ENCODE measurements around the gene KLF9.

KLF9 gene

DNA sequence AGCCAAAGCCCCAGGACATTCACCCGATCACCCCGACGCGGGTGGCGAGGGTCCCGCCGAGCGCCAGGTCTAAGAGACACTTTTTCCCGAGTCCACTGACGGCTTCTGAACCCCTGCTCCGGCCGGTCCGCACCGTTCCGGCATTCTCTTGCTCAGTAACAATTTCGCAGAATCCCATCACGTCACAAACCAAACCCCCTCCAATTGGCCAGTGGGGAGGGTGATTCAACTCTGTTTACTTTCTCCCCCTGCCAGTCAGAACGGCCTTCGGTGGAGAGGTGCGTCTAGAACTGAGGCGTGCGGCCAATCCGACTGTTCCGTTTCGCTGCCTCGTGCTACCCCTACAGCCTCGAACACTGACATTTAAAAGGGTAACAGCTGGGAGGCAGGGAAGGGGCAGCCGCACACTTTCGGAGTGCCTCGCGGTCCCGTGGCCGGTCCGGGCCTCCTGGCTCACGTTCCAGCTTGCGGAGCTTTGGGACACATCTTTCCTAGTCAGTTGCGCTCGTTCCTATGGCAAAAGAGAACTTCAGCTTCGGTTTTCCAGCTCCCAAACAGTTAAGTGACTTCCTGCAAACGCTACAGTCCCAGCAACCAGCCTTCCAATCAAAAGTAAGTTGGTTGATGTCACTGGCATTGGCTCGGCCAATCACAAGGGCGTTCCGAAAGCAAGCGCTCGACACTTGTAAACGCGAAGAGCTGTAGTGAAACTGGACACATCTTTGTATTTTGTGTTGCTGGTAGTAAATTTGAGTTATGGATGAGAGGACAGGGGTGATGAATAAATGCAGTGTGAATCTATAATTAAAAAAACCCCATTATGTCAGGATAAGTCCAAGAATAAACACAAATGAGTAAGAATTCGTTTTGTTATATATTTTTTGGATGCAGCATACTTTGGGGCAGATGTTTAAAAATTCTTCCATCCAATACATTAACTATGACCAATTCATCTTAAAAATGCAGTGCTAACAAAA, at the start of gene KLF9:
Gene KLF9, minus strand, starts transcription at position 859 of the 977 bp plus-strand sequence. CDS start 1,294 bp downstream, outside the sequence.
- peak; percentile 65 to 78 (median 76) for DNase-seq (ENCODE audit: low read depth in 3 of 3, low spot score in 1 of 3)

DNA sequence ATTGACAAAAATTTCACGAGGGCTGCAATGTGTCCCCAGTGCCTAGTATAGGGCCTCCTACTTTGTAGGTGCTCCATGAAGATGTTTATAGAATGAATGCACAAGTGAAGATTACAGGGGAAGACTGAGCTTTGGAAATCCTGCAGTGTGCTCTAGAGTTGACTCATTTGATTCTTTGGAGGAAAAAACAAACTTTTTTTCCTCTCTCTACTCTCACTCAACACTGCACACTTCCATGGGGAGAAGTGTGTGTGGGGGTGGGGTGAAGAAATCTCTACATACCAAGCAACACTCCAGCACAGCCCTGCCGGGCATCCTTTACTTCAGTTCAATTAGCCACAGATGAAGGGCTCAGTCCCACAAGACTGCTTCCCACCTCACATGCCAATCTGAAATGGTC, 49.4 kb upstream of the KLF9 start:
- no peak for DNase-seq (ENCODE audit: low read depth in 3 of 3, low spot score in 1 of 3)

GRCh38 chr9:70462300-70462699, 47.8 kb upstream of the KLF9 start:
- no peak for DNase-seq (ENCODE audit: low read depth in 3 of 3, low spot score in 1 of 3)

- no peak for DNase-seq (ENCODE audit: low read depth in 3 of 3, low spot score in 1 of 3)
These were observed 42.8 kb upstream of the KLF9 start for GRCh38 chr9:70457235-70457634.

GRCh38 chr9:70455993-70456704, 41.7 kb upstream of the KLF9 start:
- DNase-seq (ENCODE audit: low read depth in 3 of 3, low spot score in 1 of 3) = no peak

- DNase-seq (ENCODE audit: low read depth in 3 of 3, low spot score in 1 of 3) = no peak
These were observed 37.9 kb upstream of the KLF9 start for GRCh38 chr9:70452365-70452764.

DNA sequence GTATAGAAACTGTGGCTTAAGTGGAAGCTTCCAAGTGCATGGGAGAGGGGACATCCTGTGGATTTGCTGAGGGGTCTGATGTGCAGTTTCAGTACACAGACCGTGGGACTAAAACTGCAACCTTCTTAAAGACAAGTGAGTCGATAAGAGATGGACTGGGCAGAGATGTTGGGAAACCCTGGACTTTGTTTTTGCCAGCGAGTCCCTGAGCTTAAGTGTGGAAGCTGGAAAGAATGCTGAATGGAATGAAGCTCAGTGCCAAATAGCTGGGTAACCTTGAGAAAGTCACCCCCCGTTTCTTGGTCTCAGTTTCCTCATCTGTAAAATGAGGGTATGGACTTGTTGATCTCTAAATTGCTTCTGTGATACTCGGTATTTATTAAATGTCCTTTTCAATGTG, 37.3 kb upstream of the KLF9 start:
- no peak for DNase-seq (ENCODE audit: low read depth in 3 of 3, low spot score in 1 of 3)

- no peak for DNase-seq (ENCODE audit: low read depth in 3 of 3, low spot score in 1 of 3)
These were observed 36.3 kb upstream of the KLF9 start for GRCh38 chr9:70450738-70451137.

DNA sequence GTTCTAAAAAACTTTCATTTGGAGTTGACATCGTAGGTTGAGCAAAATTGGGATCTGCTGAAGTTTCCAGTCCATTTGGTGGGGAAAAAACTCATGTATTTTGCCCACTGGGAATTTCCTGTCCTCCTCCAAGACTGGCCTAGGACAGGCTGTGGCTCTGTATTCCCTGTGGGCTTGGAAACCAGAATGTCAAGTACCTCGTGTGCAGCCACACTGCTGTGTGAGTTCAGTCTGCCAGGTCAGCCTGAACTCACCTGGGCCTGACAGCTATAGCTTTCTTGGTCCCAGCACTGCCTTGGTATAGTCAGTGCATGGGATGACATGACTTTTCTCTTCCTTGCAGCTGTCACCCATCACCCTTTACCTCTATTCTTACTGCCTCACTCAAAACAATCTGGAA, 35.0 kb upstream of the KLF9 start:
- DNase-seq (ENCODE audit: low read depth in 3 of 3, low spot score in 1 of 3) = no peak

GRCh38 chr9:70448919-70449318, 34.5 kb upstream of the KLF9 start:
- DNase-seq (ENCODE audit: low read depth in 3 of 3, low spot score in 1 of 3) = no peak

- no peak for DNase-seq (ENCODE audit: low read depth in 3 of 3, low spot score in 1 of 3)
These were observed 30.4 kb upstream of the KLF9 start for GRCh38 chr9:70444904-70445303.

DNA sequence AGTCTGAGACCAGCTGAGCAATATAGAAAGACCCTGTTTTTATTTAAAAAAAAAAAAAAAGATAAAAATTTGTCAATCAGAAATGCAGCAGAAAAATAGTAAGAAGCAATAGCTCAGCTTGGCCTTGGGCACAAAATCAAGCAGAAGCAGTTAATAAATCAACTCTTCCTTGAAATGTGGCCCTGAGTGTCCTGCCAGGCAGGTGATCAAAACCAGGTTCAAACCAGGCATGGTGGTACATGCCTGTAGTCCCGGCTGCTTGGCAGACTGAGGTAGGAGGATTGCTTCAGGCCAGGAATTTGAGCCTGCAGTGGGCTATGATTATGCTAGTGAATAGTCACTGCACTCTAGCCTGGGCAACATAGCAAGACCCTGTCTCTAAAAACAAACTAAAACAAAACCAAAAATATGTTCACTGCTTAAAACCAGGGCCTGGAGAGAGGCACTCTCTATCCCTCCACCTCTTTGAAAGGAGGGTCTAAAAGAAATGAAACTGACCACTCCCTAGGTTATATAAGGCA, 27.9 kb upstream of the KLF9 start:
- DNase-seq (ENCODE audit: low read depth in 3 of 3, low spot score in 1 of 3) = no peak

DNA sequence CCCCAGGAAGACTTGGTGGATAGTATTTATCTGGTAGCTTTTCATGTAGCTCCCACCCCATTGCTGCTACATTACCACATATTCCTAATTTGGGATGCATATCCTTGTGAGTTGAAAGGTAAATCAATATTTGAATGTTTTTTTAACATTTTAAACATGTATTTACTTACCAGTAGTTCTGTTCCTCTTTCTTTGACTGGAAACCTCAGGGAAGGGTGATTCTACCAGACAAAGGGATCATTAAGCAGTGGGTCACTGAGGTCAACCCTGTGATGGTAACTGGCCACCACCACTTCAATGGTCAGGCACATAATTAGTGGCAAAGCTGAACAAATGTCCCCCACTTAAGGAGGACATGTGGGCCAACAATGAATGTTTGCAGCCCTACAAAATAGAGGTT, 27.2 kb upstream of the KLF9 start:
- DNase-seq (ENCODE audit: low read depth in 3 of 3, low spot score in 1 of 3) = no peak

DNA sequence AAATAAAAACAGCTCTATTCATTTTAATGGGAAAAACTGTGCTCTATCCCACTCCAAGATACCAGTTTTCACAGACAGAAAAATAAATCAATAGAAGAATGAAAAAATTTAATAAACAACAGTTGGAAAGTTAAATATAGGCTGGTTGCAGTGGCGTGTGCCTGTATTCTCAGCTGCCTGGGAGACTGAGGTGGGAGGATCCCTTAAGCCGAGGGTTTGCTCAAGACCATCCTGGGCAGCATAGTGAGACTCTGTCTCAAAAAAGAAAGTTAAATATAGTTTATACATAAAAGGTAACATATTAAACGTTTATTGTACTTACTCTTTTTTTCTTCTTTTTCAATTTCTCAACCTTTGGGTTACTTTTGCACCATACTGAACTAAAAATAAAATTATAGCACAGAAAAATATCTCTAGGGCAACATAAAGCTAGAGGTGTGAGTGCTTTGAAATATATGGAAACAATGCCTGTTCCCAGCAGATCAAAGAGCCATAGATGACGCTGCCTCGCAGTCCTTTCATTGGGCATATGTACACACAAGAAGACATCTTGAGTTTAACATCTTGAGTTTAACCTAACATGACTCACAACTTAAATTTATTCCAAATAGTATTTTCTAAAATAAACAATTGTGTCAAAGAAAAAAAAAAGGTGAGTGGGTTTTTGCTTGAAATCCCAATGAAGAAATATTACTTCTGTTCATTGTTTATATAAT, 25.7 kb upstream of the KLF9 start:
- no peak for DNase-seq (ENCODE audit: low read depth in 3 of 3, low spot score in 1 of 3)

- no peak for DNase-seq (ENCODE audit: low read depth in 3 of 3, low spot score in 1 of 3)
These were observed 24.0 kb upstream of the KLF9 start for GRCh38 chr9:70438341-70438928.

GRCh38 chr9:70435948-70436347, 21.5 kb upstream of the KLF9 start:
- DNase-seq (ENCODE audit: low read depth in 3 of 3, low spot score in 1 of 3) = no peak

DNA sequence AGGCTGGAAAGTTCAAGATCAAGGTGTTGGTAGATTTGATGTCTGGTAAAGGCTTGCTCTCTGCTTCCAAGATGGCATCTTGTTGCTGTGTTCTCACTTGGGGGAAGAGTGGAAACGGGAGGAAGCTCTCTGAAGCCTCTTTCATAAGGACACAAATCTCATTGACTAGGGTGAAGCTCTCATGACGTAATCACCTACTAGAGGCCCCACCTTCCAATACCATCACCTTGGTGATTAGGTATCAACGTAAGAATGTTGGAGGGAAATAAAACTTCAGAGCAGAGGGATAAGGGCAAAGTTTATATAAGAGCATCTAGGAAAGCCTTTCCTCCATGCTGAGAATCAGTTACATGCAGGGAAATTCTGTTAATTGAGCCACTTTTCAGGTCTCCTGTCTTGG, 15.4 kb upstream of the KLF9 start:
- DNase-seq (ENCODE audit: low read depth in 3 of 3, low spot score in 1 of 3) = no peak

DNA sequence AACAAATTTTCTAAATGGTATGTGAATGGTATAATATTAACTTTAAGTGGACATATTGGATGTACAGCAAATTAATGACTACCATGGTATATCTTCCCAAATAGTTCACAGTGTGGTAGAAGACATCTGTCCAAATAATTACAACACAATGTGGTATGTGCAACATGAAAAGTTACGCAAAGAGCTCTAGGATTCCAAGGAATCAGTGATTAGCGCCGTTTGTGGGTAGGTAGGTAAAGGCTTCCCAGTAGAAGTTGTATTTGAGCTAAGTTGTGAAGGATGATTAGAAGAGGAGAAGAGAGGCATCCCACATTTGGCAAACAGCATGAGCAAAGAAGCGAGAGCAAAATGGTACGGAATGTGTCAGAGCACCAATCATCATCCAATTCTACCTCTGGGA, 14.3 kb upstream of the KLF9 start:
- no peak for DNase-seq (ENCODE audit: low read depth in 3 of 3, low spot score in 1 of 3)

DNA sequence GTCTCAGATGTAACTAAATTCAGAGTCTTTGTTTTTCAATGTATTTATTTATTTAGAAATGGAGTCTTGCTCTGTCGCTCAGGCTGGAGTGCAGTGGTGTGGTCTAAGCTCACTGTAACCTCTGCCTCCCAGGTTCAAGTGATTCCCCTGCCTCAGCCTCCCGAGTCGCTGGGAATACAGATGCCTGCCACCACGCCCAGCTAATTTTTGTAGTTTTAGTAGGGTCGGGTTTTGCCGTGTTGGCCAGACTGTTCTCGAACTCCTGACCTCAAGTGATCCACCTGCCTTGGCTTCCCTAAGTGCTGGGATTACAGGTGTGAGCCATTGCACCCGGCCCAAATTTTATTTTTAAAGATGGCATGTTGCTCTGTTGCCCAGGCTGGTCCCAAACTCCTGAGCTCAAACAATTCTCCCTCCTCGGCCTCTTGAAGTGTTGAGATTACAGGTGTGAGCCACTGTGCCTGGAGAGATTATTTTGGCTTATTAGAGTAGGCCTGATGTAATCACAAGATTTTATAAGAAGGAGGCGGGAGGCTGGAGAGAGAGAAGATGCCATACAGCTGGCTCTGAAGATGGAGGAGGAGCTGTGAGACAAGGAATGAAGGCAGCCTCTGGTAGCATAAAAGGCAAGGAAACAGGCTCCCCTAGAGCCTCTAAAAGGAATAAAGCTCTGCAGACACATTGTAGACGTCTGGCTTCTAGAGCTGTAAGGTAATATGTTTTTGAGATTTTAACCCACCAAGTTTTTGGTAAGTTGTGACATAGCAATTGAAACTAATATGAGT, 12.9 kb upstream of the KLF9 start:
- DNase-seq (ENCODE audit: low read depth in 3 of 3, low spot score in 1 of 3) = no peak

DNA sequence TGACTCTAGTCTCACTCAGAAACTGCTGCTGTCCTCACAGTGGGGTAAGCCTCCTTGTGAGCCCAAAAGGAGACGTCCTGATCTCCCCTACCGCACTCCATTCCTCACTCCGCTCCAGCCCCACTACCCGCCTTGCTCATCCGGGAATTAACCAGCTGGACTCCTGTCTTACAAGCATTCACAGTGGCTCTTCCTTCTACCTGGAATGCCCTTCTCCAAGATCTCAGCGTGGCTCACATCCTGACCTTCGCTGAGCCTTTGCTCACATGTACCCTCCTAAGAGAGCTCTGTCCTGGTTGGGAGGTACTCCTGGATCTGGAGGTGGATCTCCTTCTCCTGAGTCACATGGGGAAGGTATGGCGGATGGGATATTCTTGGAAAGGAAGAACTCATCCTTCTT, 10.7 kb upstream of the KLF9 start:
- DNase-seq (ENCODE audit: low read depth in 3 of 3, low spot score in 1 of 3) = no peak

Data from stimulated activated CD4-positive, alpha-beta T cell treated with anti-CD3 and anti-CD28 coated beads, TNF-alpha, amount 100 ng/mL, for 1 hour (primary cell).